AG04449 (cell line): Measurements from ENCODE around the gene GTPBP6.

Experiments used
- CTCF ChIA-PET: fragments of 350-600 bp; formaldehyde crosslinking; extraction: SDS; loops from one replicate; lab custom pipeline; 2021; ENCODE audit warnings: antibody characterized with exemption; lab: Yijun Ruan, JAX
- POLR2A ChIA-PET: fragments of 400-600, 350-600 bp; formaldehyde crosslinking; extraction: SDS; loops from one replicate; lab custom pipeline; 2020; ENCODE audit warnings: antibody characterized with exemption, inconsistent platforms; lab: Yijun Ruan, JAX
- DNase-seq: peaks from one replicate; pipeline ENCODE4 v3.0.0-alpha.2; 2010; ENCODE audit warnings: low read depth, low spot score
- H3K4me3 ChIP-seq: 2 replicates; pipeline ENCODE4 v1.5.1; 2011; ENCODE audit warnings: low read depth, mild to moderate bottlenecking, control low read depth, low read length
- TF ChIP-seq, protein P1 (sequence below): IDR thresholded peaks from one replicate; pipeline ENCODE4 v1.5.1; 2011; ENCODE audit warnings: mild to moderate bottlenecking, moderate library complexity, low read length, control low read depth, inconsistent platforms; ENCODE audit not compliant: insufficient read depth; ENCODE audit errors: missing control alignments

The GTPBP6 gene

DNA sequence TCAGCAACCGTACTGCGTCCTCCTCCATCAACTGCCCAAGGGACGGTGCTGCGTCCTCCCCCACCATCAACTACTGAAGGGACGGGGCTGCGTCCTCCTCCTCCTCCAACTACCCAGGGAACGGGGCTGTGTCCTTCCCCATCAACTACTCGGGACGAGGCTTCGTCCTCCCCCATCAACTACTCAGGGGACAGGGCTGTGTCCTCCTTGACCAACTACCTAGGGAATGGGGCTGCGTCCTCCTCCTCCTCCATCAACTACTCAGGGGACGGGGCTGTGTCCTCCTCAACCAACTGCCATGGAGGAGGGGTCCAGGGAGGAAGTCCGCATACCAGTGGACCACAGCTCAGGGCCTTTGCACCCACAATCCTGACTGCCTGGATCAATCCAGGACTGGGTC is 43.8 kb upstream of the GTPBP6 start:
- ChIA-PET POLR2A (no interaction called here), CTCF (no interaction called here)
- no peak for DNase-seq
- H3K4me3 ChIP-seq: no peak overlapping the region
- TF ChIP-seq, protein P1, sequence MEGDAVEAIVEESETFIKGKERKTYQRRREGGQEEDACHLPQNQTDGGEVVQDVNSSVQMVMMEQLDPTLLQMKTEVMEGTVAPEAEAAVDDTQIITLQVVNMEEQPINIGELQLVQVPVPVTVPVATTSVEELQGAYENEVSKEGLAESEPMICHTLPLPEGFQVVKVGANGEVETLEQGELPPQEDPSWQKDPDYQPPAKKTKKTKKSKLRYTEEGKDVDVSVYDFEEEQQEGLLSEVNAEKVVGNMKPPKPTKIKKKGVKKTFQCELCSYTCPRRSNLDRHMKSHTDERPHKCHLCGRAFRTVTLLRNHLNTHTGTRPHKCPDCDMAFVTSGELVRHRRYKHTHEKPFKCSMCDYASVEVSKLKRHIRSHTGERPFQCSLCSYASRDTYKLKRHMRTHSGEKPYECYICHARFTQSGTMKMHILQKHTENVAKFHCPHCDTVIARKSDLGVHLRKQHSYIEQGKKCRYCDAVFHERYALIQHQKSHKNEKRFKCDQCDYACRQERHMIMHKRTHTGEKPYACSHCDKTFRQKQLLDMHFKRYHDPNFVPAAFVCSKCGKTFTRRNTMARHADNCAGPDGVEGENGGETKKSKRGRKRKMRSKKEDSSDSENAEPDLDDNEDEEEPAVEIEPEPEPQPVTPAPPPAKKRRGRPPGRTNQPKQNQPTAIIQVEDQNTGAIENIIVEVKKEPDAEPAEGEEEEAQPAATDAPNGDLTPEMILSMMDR: no peak

DNA sequence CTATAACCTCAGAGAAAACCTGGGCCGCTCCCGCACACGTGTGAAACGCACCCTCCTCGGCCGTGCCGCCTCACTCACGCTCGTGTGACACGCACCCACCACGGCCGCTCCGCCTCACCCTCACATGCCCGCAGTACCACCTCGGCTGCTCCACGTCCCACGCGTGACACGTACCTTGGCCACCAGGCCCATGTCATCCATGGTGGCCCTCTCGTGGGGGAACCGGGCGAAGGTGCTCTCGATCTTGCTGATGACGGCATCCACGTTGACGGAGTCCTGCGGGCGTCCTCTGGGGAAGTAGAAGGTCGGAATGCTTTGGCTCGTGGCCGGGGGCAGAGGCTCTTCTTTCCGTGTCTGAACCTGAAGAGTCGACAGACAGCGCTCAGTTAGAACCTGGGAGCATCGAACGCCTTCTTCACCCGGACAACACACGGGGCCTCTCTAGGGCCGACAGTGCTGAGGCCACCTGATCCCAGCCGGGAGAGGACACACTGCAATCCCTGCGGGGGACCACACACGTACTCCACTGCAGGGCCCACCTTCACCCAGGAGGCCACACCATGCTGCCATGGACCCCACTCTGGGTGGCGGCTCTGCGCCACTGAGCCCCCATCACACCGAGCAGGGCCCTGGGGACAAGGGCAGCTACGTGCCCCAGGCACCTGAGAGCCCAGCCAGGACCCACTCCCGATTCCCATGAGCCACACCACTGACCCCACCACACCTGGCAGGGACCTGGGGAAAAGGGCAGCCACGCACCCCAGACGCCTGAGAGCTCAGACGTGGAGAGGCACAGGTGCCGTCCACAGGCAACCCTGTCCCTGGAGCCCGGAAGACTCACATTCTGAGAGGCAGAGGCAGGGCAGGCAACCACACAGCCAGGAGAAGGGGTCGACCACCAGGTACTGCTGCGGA is 42.9 kb upstream of the GTPBP6 start:
- DNase-seq: no peak
- TF ChIP-seq, protein P1: no peak

DNA sequence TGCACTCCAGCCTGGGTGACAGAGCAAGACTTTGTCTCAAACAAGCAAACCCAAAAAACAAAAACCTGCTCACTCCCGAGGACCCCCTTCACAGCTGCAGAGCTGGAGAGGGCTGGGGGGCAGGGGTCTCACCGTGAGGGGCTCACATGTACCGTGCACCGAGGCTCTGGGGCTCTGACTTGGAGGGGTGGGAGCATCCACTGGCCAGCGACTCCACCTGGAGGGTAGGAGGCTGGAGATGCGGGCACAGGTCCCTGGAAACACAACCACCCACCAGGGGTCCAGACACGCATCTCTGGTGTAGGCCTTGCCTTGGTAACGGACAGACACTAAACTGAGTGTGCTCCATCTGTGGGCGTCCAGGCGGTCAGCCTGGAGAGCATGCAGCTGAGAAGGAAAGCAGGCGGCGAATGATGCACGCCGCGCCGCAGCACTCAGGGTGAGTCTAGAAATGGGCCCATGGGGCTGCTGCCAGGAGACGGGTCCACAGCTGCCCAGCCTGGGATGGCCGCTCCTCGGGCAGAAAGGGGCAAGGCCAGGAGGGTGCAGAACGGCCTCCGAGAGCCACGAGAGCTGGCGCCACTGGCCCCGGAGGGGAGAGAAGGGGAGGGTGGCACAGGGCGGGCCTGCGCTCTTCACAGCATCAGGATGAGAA is 42.0 kb upstream of the GTPBP6 start:
- no peak overlapping the region for H3K4me3 ChIP-seq
- ChIA-PET CTCF (no interaction called here), POLR2A (no interaction called here)
- TF ChIP-seq, protein P1: no peak
- DNase-seq: no peak

More for the DNA sequence above, 42.9 kb upstream of the GTPBP6 start:
- H3K4me3 ChIP-seq: no peak overlapping the region
- CTCF ChIA-PET: no interaction called here
- POLR2A ChIA-PET: no interaction called here

DNA sequence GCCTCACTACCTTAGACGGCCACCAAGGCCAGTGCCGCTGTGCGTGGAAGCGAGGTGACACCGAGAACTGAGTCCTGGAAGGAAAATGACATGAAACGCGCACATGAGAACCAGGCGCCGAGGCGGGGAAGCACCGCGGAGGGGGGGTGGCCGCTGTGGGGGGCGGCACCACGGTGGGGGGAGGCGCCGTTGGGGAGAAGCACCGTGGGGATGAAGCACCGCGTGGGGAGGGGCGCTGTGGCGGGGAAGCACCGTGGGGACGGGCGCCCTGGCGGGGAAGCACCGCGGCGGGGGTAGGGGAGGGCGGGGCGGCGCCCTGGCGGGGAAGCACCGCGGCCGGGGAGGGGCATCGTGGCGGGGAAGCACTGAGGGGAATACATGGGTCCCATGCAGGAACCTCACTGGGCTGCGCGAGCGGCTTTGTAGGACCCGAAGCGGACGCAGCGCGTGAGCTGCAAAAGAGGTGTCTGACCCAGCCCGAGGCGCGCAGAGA is 40.1 kb upstream of the GTPBP6 start:
- DNase-seq: no peak
- no peak overlapping the region for H3K4me3 ChIP-seq
- CTCF ChIA-PET: no interaction called here
- POLR2A ChIA-PET: no interaction called here
- TF ChIP-seq, protein P1: no peak

DNA sequence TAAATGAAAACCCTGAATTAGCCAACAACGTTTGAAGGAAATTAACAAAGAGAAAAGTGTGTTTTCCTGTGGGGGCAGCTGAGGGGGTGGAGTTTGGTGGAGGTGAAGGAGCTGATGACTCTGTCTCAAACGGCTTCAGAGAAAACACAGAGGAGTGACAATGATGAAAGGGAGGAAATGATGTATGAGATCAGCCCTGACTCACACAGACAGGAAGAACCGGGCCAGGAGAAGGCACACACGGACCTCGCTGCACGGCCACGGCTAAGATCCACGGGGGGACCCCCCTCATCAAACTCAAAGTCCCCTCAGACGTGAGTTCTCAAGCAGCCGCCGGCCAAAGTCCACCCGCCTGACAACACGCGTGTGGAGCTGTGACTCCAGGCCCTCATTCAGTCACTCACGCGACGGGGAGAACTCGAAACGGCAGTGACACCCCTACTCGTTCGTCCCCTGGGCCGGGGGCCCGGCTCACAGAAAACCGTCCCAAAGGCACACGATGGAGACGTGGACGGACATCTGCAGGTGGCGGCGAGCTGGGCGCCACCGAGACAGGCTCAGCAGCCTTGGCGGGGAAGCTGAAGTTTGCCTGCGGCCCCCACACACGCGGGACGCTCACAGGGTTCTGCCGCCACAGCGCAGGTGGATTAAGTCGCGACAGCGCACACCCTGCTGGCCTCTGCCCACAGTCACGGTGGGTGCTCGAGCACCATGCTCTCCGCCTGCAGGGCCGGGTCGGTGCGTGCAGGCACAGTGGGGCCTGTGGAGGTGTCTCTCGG is 39.3 kb upstream of the GTPBP6 start:
- TF ChIP-seq, protein P1: no peak
- ChIA-PET CTCF (no interaction called here), POLR2A (no interaction called here)
- DNase-seq: no peak
- H3K4me3 ChIP-seq: no peak overlapping the region
